CD4-positive, alpha-beta T cell treated with Interferon gamma for 1 hour (primary cell): Measurements from ENCODE around the gene NUDT14.

Experiments used
- DNase-seq: peaks from one replicate; pipeline ENCODE4 v3.0.0-alpha.2; 2020

NUDT14 gene

GRCh38 chr14:105211758-105212089 lies 30.6 kb upstream of the NUDT14 start:
- no peak for DNase-seq

- no peak for DNase-seq
Measured at GRCh38 chr14:105211086-105211757, 30.1 kb upstream of the NUDT14 start.

GRCh38 chr14:105210266-105211025 lies 29.3 kb upstream of the NUDT14 start:
- DNase-seq: no peak

GRCh38 chr14:105209646-105210045 lies 28.5 kb upstream of the NUDT14 start:
- DNase-seq: no peak

GRCh38 chr14:105209091-105209490 lies 28.0 kb upstream of the NUDT14 start:
- DNase-seq: no peak

GRCh38 chr14:105208738-105209075 lies 27.6 kb upstream of the NUDT14 start:
- no peak for DNase-seq

GRCh38 chr14:105207996-105208737 lies 27.1 kb upstream of the NUDT14 start:
- no peak for DNase-seq

- no peak for DNase-seq
Measured at GRCh38 chr14:105207460-105207901, 26.4 kb upstream of the NUDT14 start.

- DNase-seq: no peak
Measured at GRCh38 chr14:105206873-105207272, 25.8 kb upstream of the NUDT14 start.

GRCh38 chr14:105205673-105206208 lies 24.6 kb upstream of the NUDT14 start:
- no peak for DNase-seq

GRCh38 chr14:105204931-105205672 lies 24.0 kb upstream of the NUDT14 start:
- no peak for DNase-seq

GRCh38 chr14:105204206-105204930 lies 23.3 kb upstream of the NUDT14 start:
- DNase-seq: no peak

GRCh38 chr14:105203701-105204100 lies 22.6 kb upstream of the NUDT14 start:
- no peak for DNase-seq

GRCh38 chr14:105203057-105203531 lies 22.0 kb upstream of the NUDT14 start:
- DNase-seq: peak; percentile 51

GRCh38 chr14:105201925-105202513 lies 20.9 kb upstream of the NUDT14 start:
- no peak for DNase-seq

GRCh38 chr14:105201156-105201924 lies 20.2 kb upstream of the NUDT14 start:
- DNase-seq: no peak

GRCh38 chr14:105200641-105201040 lies 19.5 kb upstream of the NUDT14 start:
- DNase-seq: no peak

GRCh38 chr14:105200074-105200473 lies 19.0 kb upstream of the NUDT14 start:
- DNase-seq: no peak

GRCh38 chr14:105199093-105199492 lies 18.0 kb upstream of the NUDT14 start:
- no peak for DNase-seq

GRCh38 chr14:105198588-105198987 lies 17.5 kb upstream of the NUDT14 start:
- no peak for DNase-seq

- DNase-seq: peak; percentile 17
Measured at GRCh38 chr14:105197211-105197641, 16.1 kb upstream of the NUDT14 start.
